ENCODE results near the gene FLCN. TPM values are rescaled to one million over a fixed set of nuclear protein-coding genes. Genes with fewer than 3 reads are reported as not detected.
"Not testable (repeated sequence)": the region's sequence is repeated elsewhere in the genome, so short reads cannot be mapped to it uniquely, and the experiment has no call there.

Gene FLCN
- polyA plus RNA-seq, 12 donors, result 16.8 to 32.2 (median 24.8) TPM; not detected in 1

DNA sequence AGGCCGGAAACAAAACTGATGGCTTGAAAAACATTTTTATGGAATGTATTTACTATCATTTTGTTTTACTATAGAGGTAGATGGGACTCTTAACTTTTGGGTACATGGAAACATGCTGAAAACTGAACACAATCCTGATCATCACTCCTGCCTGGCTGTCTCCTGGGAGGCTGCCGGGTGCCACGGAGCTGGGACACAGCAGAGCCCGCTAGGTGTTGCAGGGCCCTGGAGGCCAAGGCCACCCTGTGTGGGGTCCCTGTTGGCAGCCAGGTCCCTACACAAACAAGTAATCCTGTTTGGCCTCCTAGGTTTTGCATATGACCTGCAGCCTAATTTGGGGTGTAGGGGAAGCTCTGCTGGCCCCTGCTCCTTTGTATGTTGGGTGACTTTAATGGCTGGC, 48.4 kb downstream of the FLCN start:
- no peak for DNase-seq

DNA sequence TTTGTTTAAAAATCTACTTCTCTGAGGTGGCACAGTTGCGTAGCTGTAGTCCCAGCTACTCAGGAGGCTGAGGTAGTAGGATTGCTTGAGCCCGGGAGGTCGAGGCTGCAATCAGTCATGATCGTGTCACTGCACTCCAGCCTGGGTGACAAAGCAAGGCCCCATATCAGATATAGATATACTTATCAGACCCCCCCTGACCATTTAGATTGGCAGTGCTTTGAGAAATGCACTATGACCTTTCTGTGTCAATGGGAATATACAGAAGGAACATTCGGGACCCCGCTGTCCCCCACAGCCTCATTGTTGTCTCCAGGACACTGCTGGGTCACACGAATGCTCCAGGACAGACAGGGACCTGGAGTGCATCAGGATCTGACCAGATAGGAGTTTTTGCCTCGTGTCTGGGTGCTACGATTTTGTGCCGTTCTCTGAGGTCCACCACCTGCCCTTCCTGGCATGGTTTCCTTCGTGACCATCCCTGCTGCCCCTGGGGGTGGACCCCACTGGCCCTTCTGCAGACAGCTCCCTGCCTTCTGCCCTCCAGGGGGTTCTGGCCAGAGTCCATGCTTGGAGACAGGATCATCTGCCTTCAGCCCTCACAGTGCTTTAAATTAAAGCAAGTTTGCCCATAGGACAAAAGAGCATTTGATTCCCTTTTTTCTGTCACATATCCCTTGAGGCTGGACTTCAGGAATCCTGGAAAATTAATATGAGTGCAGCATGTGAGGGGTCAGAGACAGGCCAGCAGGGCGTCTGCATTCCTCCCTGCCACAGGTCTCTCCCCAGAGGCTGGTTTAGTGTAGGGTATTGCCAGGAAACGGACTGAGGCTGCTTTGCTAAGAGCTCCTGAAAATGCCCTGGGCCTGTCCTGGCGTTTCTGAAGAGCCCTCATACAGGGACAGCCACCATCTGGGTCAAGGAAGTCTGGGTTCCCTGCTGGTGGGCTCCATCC, 50.1 kb downstream of the FLCN start:
- DNase-seq, result no peak

DNA sequence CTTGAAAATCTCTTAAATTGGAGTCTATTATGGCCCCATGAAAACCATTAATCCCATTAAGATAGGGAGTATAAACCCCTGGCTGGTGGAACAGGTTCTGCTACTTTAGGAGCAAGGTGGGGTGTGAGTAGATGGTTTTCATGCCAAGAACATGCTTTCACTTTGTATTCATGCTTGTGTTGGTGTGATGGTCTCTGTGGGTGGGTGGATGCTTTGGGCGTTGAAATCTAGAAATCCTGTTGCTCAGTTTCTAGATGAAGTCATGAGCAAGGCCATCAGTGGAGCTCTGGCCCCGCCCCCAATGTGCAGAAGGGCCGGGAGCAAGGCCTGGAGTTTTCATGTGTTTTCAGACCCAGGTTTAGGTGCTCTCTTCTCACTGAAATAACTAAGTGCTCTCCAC, 50.9 kb downstream of the FLCN start:
- no peak for DNase-seq

DNA sequence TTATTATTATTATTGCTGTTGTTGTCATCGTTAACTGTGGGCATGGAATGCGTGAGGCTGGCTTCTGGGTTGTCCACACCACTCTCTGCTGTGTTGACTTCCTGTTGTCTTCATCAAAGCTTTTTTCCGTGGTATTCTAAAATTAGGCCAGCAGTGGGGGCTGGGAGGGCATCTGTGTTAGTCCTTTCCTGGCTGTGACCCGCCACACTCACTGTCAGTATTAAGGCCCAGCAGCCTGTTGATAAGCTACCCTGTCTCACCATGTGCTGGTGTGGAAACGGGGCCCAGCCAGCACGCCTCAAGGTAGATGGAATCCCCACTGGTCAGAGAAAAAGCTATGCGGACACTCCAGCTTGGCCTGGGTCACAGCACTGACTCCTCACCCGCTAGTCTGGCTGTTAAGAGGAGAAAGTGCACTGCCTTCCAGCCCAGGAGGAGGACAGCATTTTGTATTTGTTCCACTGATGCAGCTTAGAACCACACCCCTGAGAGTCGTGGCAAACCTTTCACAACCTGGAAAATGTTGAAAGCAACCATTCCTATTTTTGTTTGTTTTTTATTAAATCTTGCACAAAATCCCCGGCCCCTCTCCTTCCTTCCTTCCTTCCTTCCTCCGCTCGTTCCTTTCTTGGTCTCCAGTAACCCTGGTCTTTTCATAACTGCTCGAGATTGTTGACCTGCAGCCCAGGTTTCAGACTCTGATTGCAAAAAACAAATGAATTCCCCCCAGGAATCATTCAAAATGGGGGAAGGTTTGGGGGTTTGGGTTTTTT, 51.8 kb downstream of the FLCN start:
- DNase-seq, result not testable (repeated sequence)

DNA sequence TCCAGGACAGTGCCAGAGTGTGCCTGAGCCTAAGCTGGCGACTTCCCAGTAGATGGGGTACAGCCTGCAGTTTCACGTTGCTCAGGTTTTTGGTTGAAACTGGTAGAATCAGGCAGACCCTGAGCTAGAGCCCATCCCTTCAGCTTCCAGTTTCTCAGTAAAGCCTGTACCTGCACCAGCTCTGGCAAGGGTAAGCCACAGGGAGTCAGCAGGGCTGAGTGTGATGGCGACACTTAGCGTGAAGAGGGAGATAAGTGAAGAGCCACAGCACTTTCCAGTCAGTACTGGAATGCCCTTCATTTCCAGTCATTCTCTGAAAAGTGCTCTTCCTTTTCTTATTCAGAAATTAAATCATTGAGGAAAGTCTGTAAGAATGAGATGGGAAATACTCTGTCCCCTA, 53.2 kb downstream of the FLCN start:
- no peak for DNase-seq

DNA sequence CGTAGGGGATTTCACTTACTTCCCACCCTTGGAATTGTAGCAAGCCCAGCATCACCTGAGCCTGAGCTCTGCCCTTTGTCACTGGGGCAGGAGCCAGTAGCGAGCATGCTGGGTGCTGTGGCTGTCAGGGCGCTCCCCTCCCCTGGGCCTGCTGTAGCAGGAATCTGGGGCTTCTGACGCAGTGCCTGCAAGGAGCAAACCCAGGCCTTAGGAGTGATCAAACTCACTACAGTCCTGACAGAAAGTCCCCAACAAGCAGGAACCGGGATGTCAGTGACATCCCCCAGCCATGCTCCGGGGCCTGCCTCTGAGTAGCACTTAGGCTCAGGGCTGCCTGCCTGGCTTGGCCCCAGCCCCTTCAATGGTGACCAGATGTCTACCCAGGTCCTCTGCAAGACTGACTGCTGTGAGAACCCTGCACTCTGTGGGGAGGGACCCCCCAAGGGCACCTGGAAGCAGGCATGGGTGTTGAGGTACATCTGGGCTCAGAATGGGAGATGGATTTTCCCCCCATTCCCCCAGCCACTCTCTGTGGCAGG, 54.3 kb downstream of the FLCN start:
- DNase-seq, result no peak

DNA sequence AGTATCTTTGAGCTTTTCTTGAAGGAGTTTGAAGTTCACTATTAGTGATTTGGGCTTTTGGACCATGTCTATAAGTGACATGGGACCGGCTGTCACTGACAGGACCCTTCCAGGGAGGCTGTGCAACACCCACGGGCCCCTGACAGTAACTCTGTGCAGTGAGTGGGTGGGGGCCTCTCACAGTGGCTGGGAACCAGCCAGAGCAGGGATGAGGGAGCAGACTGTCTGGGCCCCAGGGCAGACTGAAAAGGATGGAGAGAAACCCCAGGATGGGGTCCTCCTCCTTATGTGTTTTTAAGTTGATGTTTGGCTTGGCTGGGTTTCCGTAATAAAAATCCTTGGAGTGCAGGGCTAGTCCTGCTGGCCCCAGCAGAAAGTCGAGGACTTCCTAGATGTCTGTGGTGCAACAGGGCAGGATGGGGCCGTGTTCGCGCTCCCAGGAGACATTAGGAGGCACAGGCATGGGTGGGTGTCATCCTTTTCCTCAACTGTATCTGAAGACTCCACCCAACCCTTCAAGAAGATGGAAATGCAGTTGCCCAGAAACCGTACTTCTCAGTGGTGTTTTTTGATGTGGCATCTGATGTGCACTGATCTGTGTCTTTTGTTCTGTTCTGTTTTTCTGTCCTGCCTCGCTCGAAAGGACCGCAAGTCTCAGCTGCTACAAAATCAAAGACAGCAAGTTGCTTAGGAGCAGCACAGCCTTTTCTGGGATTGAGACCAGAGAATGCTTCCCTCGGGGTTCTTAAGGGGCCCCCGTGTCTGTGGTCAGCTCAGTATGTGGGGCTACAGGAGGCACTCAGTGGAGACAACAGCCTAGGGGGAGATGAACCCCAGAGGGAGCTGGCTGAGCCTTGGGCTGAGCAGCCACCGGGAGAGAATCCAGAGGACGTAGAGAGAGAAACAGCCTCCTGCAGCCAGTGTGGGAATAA, 55.0 kb downstream of the FLCN start:
- DNase-seq, result peak; percentile 17

DNA sequence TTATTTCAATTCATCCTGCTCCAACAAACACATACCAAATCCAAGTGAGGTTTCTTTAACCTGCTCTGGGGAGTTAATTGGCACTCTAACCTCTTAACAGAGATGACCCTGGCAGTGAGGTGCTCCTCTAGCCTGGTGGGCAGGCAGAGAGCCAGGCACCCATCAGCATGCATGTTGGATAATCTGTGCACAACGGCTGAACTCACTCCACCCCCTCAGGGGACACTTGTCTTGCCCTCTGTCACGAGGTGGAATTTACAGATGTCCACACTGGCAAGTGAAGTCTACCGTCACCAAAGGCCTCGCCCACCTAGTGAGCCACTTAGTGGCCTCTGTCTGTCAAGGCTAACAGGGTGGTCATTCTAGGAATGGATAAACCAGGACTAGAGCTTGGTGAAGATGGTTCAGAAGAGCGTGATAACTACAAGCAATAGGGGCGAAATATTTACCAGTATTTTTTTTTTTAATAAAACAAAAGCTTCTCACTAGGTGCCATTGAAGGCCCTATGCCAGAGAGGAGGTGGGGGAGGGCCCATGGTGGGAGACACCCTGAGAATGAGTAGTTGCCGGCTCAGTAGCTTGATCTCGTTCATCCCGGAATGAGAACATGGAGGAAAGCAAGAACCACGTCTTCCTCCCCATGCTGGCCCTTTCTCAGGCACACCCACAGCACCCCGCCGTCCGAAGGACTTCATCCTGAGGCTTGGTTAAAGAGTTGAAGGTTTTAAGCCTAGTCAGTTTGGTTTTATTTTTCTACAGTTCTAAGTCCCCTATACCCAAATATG, 56.0 kb downstream of the FLCN start:
- DNase-seq, result no peak

DNA sequence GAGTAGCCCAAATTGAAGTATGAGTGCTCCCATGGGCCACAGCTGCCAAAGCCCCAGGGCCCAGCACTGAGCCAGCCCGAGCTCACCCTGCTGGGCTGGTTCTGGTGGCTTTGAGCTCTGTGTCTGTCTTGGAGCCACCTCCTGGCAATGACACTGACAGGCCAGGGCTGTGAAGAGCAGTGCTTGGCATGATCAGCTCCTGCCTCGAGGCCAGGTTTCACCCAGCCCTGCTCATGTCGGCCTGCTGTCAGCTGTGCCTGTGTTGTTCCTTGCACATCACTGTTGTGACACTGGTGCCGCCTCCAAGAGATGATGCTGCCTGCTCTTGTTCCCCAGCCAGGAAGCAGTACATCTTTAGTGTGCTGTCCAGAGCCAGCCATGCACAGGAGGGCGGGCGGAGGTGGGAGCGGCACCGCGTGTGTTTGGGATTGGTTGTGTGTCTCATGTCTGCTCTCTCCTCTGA, 56.8 kb downstream of the FLCN start:
- no peak for DNase-seq

DNA sequence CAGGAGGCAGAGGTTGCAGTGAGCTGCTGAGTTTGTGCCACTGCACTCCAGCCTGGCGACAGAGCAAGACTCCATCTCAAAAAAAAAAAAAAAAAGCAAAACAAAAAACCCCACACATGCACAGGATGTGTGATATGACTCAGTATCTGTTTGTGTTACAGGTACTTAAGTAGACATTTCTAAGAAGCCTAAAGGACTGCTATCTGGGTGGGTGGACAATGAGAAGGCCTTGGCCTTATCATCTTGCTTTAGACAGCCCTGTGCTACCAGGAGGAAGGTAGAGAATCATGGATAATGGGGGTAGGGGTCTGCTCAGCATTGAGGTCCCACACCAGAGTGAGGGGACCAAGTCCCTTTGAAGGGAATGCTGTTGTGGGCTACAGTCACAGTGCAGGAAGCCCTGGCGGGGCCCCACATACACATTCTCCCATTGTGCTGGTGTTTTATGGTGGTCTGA, 57.6 kb downstream of the FLCN start:
- no peak for DNase-seq

DNA sequence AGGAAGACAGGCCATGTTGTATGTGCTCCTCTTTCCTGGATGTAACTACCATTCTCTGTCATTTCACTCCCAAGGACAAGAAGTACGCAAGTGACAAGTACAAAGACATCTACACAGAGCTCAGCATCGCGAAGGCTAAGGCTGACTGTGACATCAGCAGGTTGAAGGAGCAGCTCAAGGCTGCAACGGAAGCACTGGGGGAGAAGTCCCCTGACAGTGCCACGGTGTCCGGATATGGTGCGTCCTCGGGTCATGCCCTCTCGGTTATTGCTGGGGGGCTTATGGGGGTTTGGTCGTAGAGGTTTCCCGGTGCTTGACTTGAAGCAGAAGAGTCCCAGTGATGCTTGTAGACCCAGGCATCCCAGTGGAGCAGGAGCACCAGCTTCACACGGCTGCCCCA, 59.8 kb downstream of the FLCN start:
- DNase-seq, result no peak

DNA sequence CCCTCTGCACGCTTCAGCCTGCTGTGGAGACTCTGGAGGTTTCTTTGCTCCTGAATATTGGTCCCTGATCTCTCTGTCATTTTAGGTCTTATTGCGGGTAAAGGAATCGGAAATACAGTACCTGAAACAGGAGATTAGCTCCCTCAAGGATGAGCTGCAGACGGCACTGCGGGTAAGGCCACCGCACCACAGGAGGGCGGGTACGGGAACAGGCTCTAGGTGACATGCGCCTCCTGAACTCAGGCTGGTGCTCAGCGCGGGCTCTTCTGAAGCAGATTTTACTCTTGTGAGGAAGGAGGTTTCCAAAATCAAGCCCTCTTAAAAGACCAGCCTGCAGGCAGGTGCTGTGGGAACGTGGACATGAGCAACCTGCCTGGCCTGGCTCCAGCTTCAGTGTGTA, 60.6 kb downstream of the FLCN start:
- no peak for DNase-seq

DNA sequence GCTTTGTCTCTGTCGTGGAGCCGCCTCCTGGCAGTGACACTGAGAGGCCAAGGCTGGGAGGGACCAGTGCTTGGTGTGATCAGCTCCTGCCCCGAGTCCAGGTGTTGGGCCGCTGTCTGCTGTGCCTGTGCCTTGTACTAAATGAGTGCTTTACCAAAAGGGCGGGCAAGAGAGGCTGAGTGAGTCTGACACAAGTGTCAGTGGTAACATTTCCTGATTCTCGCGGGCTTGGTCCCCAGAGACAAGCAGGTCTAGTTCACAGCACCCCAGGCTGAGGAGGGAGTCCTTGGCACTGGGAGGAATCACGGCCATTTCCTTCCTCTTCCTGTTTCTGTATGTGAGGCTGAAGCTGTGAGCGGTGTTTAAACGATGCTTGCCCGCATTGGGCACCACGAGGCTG, 61.1 kb downstream of the FLCN start:
- DNase-seq, result no peak

DNA sequence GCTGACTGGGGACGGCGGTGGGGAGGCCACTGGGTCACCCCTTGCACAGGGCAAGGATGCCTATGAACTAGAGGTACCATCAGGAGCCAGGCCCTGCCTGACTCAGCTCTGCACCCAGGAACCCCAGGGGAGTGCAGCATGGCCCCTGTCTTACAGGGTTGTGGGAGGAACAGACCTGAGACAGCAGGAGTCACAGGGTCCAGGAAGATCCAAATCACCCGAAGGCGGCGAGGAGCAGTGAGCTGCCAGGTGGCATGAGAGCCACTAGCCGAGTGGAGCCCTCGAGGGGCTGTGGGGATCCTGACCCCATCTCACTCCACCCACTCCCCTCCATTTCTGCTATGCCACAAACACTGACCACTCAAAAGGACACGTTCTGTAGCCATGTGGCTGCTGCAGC, 61.6 kb downstream of the FLCN start:
- no peak for DNase-seq

DNA sequence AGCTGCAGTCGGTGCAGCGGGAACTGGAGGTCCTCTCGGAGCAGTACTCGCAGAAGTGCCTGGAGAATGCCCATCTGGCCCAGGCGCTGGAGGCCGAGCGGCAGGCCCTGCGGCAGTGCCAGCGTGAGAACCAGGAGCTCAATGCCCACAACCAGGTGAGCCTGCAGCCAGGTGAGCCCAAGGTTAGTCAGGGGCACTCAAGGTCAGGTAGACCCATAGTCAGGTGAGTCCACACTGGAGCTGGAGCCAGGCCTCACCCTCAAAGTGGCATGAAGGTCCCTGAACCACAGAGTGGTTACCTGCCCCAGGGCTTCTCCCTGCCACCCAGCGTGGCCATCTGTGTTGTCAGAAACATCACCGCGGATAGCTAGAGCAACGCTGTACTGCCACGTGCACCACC, 63.0 kb downstream of the FLCN start:
- DNase-seq, result no peak

DNA sequence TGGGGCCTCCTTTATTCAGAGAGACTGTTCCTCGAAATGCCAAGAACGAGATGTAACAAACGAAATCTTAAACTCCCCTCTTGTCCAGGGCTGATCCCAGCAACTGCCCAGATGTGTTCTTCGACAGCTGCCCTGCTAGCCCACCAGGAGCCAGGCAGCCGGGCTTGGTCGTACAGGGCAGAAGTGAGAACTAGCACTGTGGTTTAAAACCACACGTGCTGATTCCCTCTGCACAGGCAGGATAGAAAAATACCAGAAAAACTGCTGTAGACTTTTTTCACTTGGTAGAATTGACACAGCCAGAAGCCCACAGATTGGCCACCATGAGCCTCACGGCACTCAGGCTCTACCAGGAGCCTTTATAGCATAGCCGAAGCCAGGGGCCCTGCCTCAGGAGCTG, 64.0 kb downstream of the FLCN start:
- no peak for DNase-seq

DNA sequence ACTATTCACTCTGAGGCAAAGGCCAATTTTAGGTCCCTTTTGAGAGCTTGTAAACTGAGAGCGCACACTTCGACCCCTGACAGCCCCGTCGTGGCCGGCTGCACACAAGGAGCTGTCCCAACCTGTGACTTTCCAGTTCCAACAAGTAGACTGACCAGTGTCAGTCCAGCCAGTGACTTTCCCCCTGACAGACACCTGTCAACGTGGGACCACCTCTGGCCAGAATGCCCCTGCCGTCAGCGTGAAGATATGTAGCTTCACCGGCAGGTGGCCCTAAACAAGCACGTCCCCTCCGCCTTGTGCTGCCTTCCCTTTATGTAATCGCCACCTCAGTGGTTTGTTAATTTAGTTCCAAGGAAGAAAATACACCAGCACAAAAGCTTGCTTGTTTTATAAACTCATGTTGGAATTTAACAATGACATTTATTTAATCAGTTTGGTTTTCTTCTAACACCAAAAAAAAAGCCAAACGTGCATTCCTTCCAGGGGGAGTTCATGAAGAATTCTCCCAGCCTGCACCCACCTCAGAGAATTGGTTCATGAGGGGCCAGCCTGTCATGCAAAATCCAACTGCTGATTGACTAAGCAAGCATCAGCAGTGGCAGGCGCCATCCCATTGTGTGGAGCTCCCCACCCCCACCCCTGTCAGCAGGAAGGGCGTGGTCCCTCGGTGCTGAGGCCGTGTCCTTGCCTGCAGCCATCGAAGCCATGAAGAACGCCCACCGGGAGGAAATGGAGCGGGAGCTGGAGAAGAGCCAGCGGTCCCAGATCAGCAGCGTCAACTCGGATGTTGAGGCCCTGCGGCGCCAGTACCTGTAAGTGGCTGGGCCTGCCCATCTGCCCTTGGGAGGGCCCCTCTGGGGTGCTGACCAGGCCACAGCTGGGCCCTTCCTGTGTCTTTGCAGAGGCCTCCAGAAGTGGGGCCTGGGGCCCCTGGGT, 64.7 kb downstream of the FLCN start:
- DNase-seq, result no peak

DNA sequence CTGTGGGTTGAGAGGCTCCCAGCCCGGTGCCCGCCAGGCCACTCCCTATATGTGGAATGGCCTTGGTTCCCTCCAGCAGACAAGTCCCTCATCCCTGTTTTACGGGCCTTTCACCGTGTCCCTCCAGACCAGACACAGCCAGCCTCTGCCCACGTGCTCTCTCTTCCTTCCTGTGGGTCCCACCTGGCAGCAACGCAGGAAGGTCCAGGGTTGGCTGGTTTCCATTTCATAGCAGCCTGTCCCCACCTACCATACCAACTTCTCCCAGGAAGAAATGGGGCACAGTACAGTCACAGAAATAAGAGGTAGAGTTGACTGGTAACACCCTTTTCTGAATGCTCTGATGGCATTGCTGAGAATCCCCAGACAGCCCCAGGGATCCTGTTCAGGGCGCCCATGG, 65.8 kb downstream of the FLCN start:
- DNase-seq, result no peak

DNA sequence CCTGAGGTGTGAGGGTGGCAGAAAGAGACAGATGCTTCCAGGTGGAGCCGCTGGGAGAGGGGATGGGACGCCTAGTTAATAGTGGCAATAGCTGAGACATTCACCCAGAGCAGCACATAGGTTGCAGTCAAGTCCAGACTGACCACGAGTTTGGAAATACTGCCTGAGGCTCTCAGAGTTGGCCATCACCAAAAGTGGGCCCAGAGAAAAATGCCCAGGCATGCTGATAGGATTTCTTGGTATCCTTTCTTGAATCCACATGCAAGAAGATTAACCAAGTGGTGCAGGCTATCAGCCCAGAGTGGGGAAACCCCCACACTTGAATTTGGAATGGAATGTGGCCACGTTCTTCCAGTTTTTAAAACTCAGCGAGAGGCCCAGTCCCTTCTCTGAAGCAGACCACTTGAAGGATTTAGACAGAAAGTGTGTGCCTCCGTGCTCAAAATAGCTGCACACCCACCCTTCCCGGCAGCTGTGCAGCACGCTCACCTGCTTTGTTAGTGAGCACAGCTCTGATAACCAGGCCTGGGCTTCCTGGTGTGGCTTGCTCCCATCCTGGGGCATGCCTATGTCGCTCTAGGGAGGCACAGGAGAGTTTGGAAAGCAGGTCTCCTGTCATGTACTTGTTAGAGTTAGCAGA, 66.5 kb downstream of the FLCN start:
- no peak for DNase-seq
